Heart left ventricle (tissue), 16 donors: ENCODE data around the gene VPS37D. TPM values are rescaled to one million over a fixed set of nuclear protein-coding genes. Genes with fewer than 3 reads are reported as not detected.

Source experiments
- ATAC-seq, 4 donors: fragments of 200-7000 bp; cut with Tn5 transposase; one replicate each; pipeline ENCODE4 v1.9.1; 2020 to 2022; ENCODE audit warnings: moderate library complexity in 4 of 4, mild to moderate bottlenecking in 3 of 4, moderate number of reproducible peaks in 1 of 4
- DNase-seq, 5 donors: peaks; one replicate each; pipeline ENCODE4 v3.0.0-alpha.2; 2020
- H3K27ac ChIP-seq, 12 donors: fragments of 200-600 bp; sonication (generic) in 4 of 12; one replicate each; pipeline versions ENCODE4 v1.5.0 to v1.8.0; 2016 to 2022; ENCODE audit warnings: mild to moderate bottlenecking in 2 of 12
- H3K27me3 ChIP-seq, 9 donors: fragments of 200-600 bp; sonication (generic) in 2 of 9; one replicate each; pipeline versions ENCODE4 v1.5.1 to v1.8.0; 2016 to 2022; ENCODE audit warnings: mild to moderate bottlenecking in 3 of 9
- H3K36me3 ChIP-seq, 9 donors: fragments of 200-600 bp; sonication (generic) in 2 of 9; one replicate each; pipeline versions ENCODE4 v1.5.0 to v1.8.0; 2018 to 2022; ENCODE audit warnings: mild to moderate bottlenecking in 2 of 9
- H3K4me1 ChIP-seq, 12 donors: fragments of 200-600 bp; sonication (generic) in 4 of 12; one replicate each; pipeline versions ENCODE4 v1.5.0 to v1.8.0; 2016 to 2022; ENCODE audit warnings: mild to moderate bottlenecking in 3 of 12
- H3K4me3 ChIP-seq, 12 donors: fragments of 200-600 bp; sonication (generic) in 4 of 12; one replicate each; pipeline versions ENCODE4 v1.5.0 to v1.8.0; 2017 to 2022; ENCODE audit warnings: mild to moderate bottlenecking in 9 of 12, moderate library complexity in 4 of 12
- H3K9me3 ChIP-seq, 12 donors: fragments of 200-600 bp; sonication (generic) in 4 of 12; one replicate each; pipeline versions ENCODE4 v1.5.0 to v1.8.0; 2016 to 2022; ENCODE audit warnings: mild to moderate bottlenecking in 1 of 12
- CTCF ChIP-seq, 12 donors: fragments of 200-600 bp; sonication (generic) in 4 of 12; IDR thresholded peaks; one replicate each; pipeline versions ENCODE4 v1.5.0 to v1.8.0; 2018 to 2022; ENCODE audit warnings: antibody characterized with exemption in 12 of 12, mild to moderate bottlenecking in 5 of 12
- POLR2A ChIP-seq, 2 donors: fragments of 450-650 bp; IDR thresholded peaks; one replicate each; pipeline ENCODE4 v1.6.1; 2017; ENCODE audit warnings: antibody characterized with exemption in 2 of 2, mild to moderate bottlenecking in 2 of 2, moderate library complexity in 2 of 2
- WGBS, 4 donors: extraction: QIAGEN DNeasy Blood & Tissue Kit in 2 of 4; methylation state at CpG; one replicate each; pipeline versions ENCODE4 v1.1.5 to v1.1.7; 2013 to 2018; 5-methylcytosine and 5-hydroxymethylcytosine counted together
- intact Hi-C, 10 donors: fragments of 100-400 bp; cut with DNase I; formaldehyde crosslinking; loops; one replicate each; pipeline versions ENCODE4 v1.11.1 to v1.14.2; 2022
- polyA plus RNA-seq, 2 donors: library from polyadenylated mRNA; stranded (reverse); fragments of 200-250 nt; gene quantifications; one replicate each; pipeline ENCODE4 v1.2.3, GENCODE V29; 2013
- total RNA-seq, 9 donors: library from RNA; depleted of rRNA in 2 of 9; stranded (reverse); fragments of >200 nt in 2 of 9; fragmentation: NEBNext Ultra II Directional in 3 of 9; extraction: Animal tissue kit (Norgen Biotek cat#: 25700) in 3 of 9; gene quantifications; one replicate each; pipeline versions ENCODE4 v1.1.0 to v1.2.4, GENCODE V29; 2016 to 2023
- donor health status: ischemic (EF 13 %, LVEDD 7.1; RV severe dilation, severe dysfunction).
- donor health status: healthy with polysubstance abuse.
- donor health status: DM: no; HTN: yes; CAD: no.
- donor health status: DM: no; HTN: no; CAD: no.
- donor health status: ischemic (EF 25% LVEDD 6.9; RV normal size, moderate dysfunction).
- donor health status: ischemic (EF 25% LVEDD 5.7; RV mildly dilated, moderate dysfunction).
- donor health status: healthy.
- donor health status: DM: yes; HTN: yes; CAD: no.
- donor health status: ischemic (EF 35%, LVEDD 5.7; RV mildly dilated, moderate dysfunction).
- donor health status: nonischemic (EF 11% LVEDD 7.7; RV severe dilation, severe dysfunction).
- donor health status: DM: yes; HTN: yes; CAD: no.
- donor health status: PGD.
- donor health status: ischemic (EF 29% LVEDD 5.4; RV normal size, mild dysfunction).
- donor health status: nonischemic (EF 23%, LVEDD 6.1; RV moderate dilation, normal function).

Gene VPS37D
- total and polyA plus RNA-seq, 11 donors, result 1.1 to 2.9 (median 2.6) TPM

GRCh38 chr7:73685311-73685710, 17.7 kb downstream of the VPS37D start:
- Histone ChIP-seq H3K9me3 (no peaks in the 10 kb centered on the region), H3K4me3 (no peak overlapping the region), H3K27ac (no peak overlapping the region), H3K36me3 (peaks cover 0 to 43% (median 31%) of the 10 kb centered on the region in 9 donors), H3K27me3 (no peaks in the 10 kb centered on the region), H3K4me1 (peaks cover 7 to 40% (median 25%) of the 10 kb centered on the region in 12 donors)
- WGBS, 4 donors, result 94 to 97% (median 96%) methylated on average over 18 of the region's 18 CpGs
- ATAC-seq (no peak), DNase-seq (no peak)
- TF ChIP-seq CTCF (IDR thresholded peaks at IDR 0.05) (no peak), POLR2A (IDR thresholded peaks at IDR 0.05) (no peak)
- intact Hi-C loops, result no loop called here

GRCh38 chr7:73688288-73688687, 20.7 kb downstream of the VPS37D start:
- Histone ChIP-seq H3K36me3 (peaks cover 0 to 68% (median 61%) of the 10 kb centered on the region in 9 donors), H3K4me3 (no peak overlapping the region), H3K9me3 (no peaks in the 10 kb centered on the region), H3K4me1 (peaks cover 0 to 14% (median 5%) of the 10 kb centered on the region in 12 donors), H3K27me3 (no peaks in the 10 kb centered on the region), H3K27ac (no peak overlapping the region)
- 86 to 91% (median 87%) methylated on average over 8 of the region's 8 CpGs for WGBS, 4 donors
- ATAC-seq (no peak), DNase-seq (no peak)
- TF ChIP-seq CTCF (IDR thresholded peaks at IDR 0.05) (no peak), POLR2A (IDR thresholded peaks at IDR 0.05) (no peak)
- intact Hi-C loops, result no loop called here

GRCh38 chr7:73690646-73691045, 23.0 kb downstream of the VPS37D start:
- H3K36me3 ChIP-seq, result peaks cover 0 to 91% (median 85%) of the 10 kb centered on the region in 9 donors
- no peak for ATAC-seq
- intact Hi-C loops, result no loop called here

GRCh38 chr7:73696372-73696771, 28.7 kb downstream of the VPS37D start:
- peaks cover 0 to 86% (median 79%) of the 10 kb centered on the region in 9 donors for H3K36me3 ChIP-seq
- H3K4me3 ChIP-seq, result no peak overlapping the region
- TF ChIP-seq CTCF (IDR thresholded peaks at IDR 0.05) (no peak), POLR2A (IDR thresholded peaks at IDR 0.05) (no peak)
- no peak for ATAC-seq
- intact Hi-C loops, result no loop called here
- DNase-seq, result no peak
- WGBS, 4 donors, result 89 to 95% (median 94%) methylated on average over 4 of the region's 4 CpGs
- H3K27ac ChIP-seq, result no peak overlapping the region
- H3K9me3 ChIP-seq, result no peaks in the 10 kb centered on the region
- H3K4me1 ChIP-seq, result no peaks in the 10 kb centered on the region
- H3K27me3 ChIP-seq, result no peaks in the 10 kb centered on the region

More at GRCh38 chr7:73690646-73691045, 23.0 kb downstream of the VPS37D start:
- no peaks in the 10 kb centered on the region for H3K27me3 ChIP-seq
- H3K4me1 ChIP-seq, result no peaks in the 10 kb centered on the region
- no peak overlapping the region for H3K27ac ChIP-seq
- no peaks in the 10 kb centered on the region for H3K9me3 ChIP-seq
- WGBS, 4 donors, result 75 to 89% (median 77%) methylated on average over 7 of the region's 7 CpGs
- DNase-seq, result no peak
- no peak overlapping the region for H3K4me3 ChIP-seq
- TF ChIP-seq CTCF (IDR thresholded peaks at IDR 0.05), result no peak
- no peak for TF ChIP-seq POLR2A (IDR thresholded peaks at IDR 0.05)
